Erythroblast (primary cell): ENCODE measurements around the gene DLEC1.
A peak's percentile ranks its signal among the peaks of the same experiment; 100 is the strongest.

Experiments used
- DNase-seq, 2 experiments: peaks; one replicate each; lab custom pipeline; 2025; lab: John Stamatoyannopoulos, UW
- GATA1 ChIP-seq: IDR thresholded peaks from 2 replicates; pipeline ENCODE4 v1.6.1; 2011; ENCODE audit warnings: low read depth, mild to moderate bottlenecking, control low read depth, low read length, moderate library complexity
- POLR2A ChIP-seq: IDR thresholded peaks from 2 replicates; pipeline ENCODE4 v1.6.1; 2011; ENCODE audit warnings: mild to moderate bottlenecking, low read length

The DLEC1 gene

GRCh38 chr3:38039101-38039898, at the start of gene DLEC1:
DLEC1 (plus strand) TSS chr3:38039208; CDS start chr3:38039226, 18 bp downstream.
- DNase-seq: peak in 1 of 2 experiments; percentile 14
- TF ChIP-seq POLR2A (no peak), GATA1 (no peak)

- DNase-seq: no peak
- TF ChIP-seq GATA1: no peak
- TF ChIP-seq POLR2A: no peak
Measured at GRCh38 chr3:37989821-37990480, 49.1 kb upstream of the DLEC1 start.

- DNase-seq: no peak
- no peak for TF ChIP-seq GATA1
- TF ChIP-seq POLR2A: no peak
Measured at GRCh38 chr3:37990527-37990926, 48.5 kb upstream of the DLEC1 start, which contains the start of gene VILL. VILL (plus strand) TSS chr3:37990786; CDS start chr3:37993673, 2,887 bp downstream.

- DNase-seq: no peak
- TF ChIP-seq POLR2A (no peak), GATA1 (no peak)
Measured at GRCh38 chr3:37991109-37991508, 47.9 kb upstream of the DLEC1 start.

GRCh38 chr3:37991823-37992222, 47.2 kb upstream of the DLEC1 start:
- no peak for TF ChIP-seq POLR2A
- no peak for TF ChIP-seq GATA1
- DNase-seq: no peak

- no peak for TF ChIP-seq GATA1
- TF ChIP-seq POLR2A: no peak
- DNase-seq: no peak
Measured at GRCh38 chr3:37992271-37993066, 46.5 kb upstream of the DLEC1 start.

- no peak for DNase-seq
- TF ChIP-seq GATA1: no peak
- no peak for TF ChIP-seq POLR2A
Measured at GRCh38 chr3:37993067-37993455, 45.9 kb upstream of the DLEC1 start.

- peak in 1 of 2 experiments; percentile 19 for DNase-seq
Measured at GRCh38 chr3:37993460-37993819, 45.6 kb upstream of the DLEC1 start.

GRCh38 chr3:37993820-37994638, 45.0 kb upstream of the DLEC1 start:
- no peak for TF ChIP-seq GATA1
- peak; percentile 73 for TF ChIP-seq POLR2A
- peak; percentile 59 to 71 for DNase-seq

More at GRCh38 chr3:37993460-37993819, 45.6 kb upstream of the DLEC1 start:
- no peak for TF ChIP-seq POLR2A
- TF ChIP-seq GATA1: no peak

- DNase-seq: no peak
- no peak for TF ChIP-seq GATA1
Measured at GRCh38 chr3:37994639-37994972, 44.4 kb upstream of the DLEC1 start.

- no peak for DNase-seq
- no peak for TF ChIP-seq GATA1
- no peak for TF ChIP-seq POLR2A
Measured at GRCh38 chr3:37995652-37996641, 43.1 kb upstream of the DLEC1 start.

- TF ChIP-seq POLR2A (no peak), GATA1 (no peak)
- peak; percentile 90 to 91 for DNase-seq
Measured at GRCh38 chr3:37996785-37997301, 42.2 kb upstream of the DLEC1 start.
